Right lobe of liver (tissue), 4 donors: Measurements from ENCODE around the gene PHF11.
"Not testable (repeated sequence)": the region's sequence is repeated elsewhere in the genome, so short reads cannot be mapped to it uniquely, and the experiment has no call there.

Source experiments
- CTCF ChIP-seq, 4 donors: fragments of 200-600 bp in 3 of 4; fragments of 450-650 bp in 1 of 4; IDR thresholded peaks; one replicate each; pipeline versions ENCODE4 v1.5.1 to v1.8.0; 2016 to 2022; ENCODE audit warnings: antibody characterized with exemption in 4 of 4, mild to moderate bottlenecking in 2 of 4
- POLR2A ChIP-seq: fragments of 450-650 bp; IDR thresholded peaks from one replicate; pipeline ENCODE4 v1.6.1; 2017; ENCODE audit warnings: antibody characterized with exemption, mild to moderate bottlenecking
- donor health status: DM: no; HTN: no; CAD: no.
- donor health status: DM: no; HTN: no; CAD: no.
- donor health status: DM: no; HTN: yes; CAD: no.

GRCh38 chr13:49496837-49497236 lies 1.1 kb downstream of the PHF11 start:
- not testable (repeated sequence) for TF ChIP-seq CTCF (IDR thresholded peaks at IDR 0.05); POLR2A
